ENCODE data around the gene SRMS. TPM values are rescaled to one million over a fixed set of nuclear protein-coding genes. Genes with fewer than 3 reads are reported as not detected.
A peak's percentile ranks its signal among the peaks of the same experiment; 100 is the strongest.

SRMS gene
- total RNA-seq, 1 experiment from 2014 or later: 3.2 TPM

- no peak for TF ChIP-seq REST (IDR thresholded peaks at IDR 0.05; ENCODE audit: low read depth)
- TF ChIP-seq ZFX (IDR thresholded peaks at IDR 0.05): peak; percentile 66; the same call in 1 of the 2 replicates
- peak; percentile 95 for TF ChIP-seq POLR2AphosphoS5 (IDR thresholded peaks at IDR 0.05; ENCODE audit: low read depth, low read length)
Measured at GRCh38 chr20:63520504-63520933, 27.0 kb downstream of the SRMS start, which contains the start of gene PPDPF (continued).

GRCh38 chr20:63519668-63520503, 27.7 kb downstream of the SRMS start:
- DNase-seq (ENCODE audit: low read depth, low spot score): no peak
- ChIA-PET RAD21 (ENCODE audit: low non-redundant PET in 1 of 2, low total read pairs in 2 of 2, uncharacterized antibody in 2 of 2, unreplicated experiment in 2 of 2) (interaction anchor here (0.6 to 1.0 kb wide), 3 partner anchors 11 to 36 kb away, joined by 3 read pairs; no protein-coding TSS in a partner anchor), CTCF (interaction anchor here (1.0 to 1.9 kb wide), 3 partner anchors 17 to 454 kb away, joined by 4 to 9 read pairs (median 5); partner anchors contain the start of gene PTK6), POLR2A (interaction anchor here (0.6 to 2.1 kb wide), 5 partner anchors 11 to 25 kb away, joined by 3 to 10 read pairs (median 7); partner anchors contain the start of gene PTK6)
- H3K9me3 ChIP-seq (ENCODE audit: control insufficient read depth in 1 of 2, insufficient read depth in 1 of 2, low read depth in 1 of 2, low read length in 2 of 2): peaks cover 5 to 7% of the 10 kb centered on the region in 2 experiments; a peak in 2 of 4 replicates
- intact Hi-C loops (cut with micrococcal nuclease): no loop called here
- peaks cover 6 to 24% of the 10 kb centered on the region in 2 experiments for H3K36me3 ChIP-seq (ENCODE audit: control insufficient read depth in 1 of 2, insufficient read depth in 2 of 2, low read length in 2 of 2)
- no peaks in the 10 kb centered on the region for H3K27me3 ChIP-seq (ENCODE audit: insufficient read depth, low read length)
- H3K4me3 ChIP-seq (replicated peaks in 1 of 2; ENCODE audit: low read depth in 1 of 2, low read length in 2 of 2): peak overlapping the region; percentile 89 to 97
- peak; percentile 69 for ATAC-seq
- peak overlapping the region; percentile 93 for H3K4me2 ChIP-seq (ENCODE audit: low read length)
- TSS peak; percentile 77 for BruUV-seq (replicated peaks)
- no peaks in the 10 kb centered on the region for H3K9me2 ChIP-seq (ENCODE audit: insufficient read depth)
- H2AFZ ChIP-seq (ENCODE audit: low read depth, low read length, poor library complexity, severe bottlenecking): peak overlapping the region; percentile 26
- H4K20me1 ChIP-seq (ENCODE audit: insufficient read depth): no peaks in the 10 kb centered on the region
- H3K4me1 ChIP-seq (ENCODE audit: control insufficient read depth in 1 of 2, insufficient read depth in 2 of 2, low read length in 2 of 2): peaks cover 5 to 35% of the 10 kb centered on the region in 2 experiments; a peak in 3 of 4 replicates
- peak overlapping the region; percentile 98 for H3K27ac ChIP-seq (ENCODE audit: low read depth, low read length)
- peak overlapping the region; percentile 94 for H3K9ac ChIP-seq (ENCODE audit: low read length)
- peaks cover 21% of the 10 kb centered on the region for H3K79me2 ChIP-seq (ENCODE audit: insufficient read depth, low read length)
- no peak for TF ChIP-seq FOSL1 (IDR thresholded peaks at IDR 0.05; ENCODE audit: low read depth)
- TF ChIP-seq CTCF (IDR thresholded peaks at IDR 0.05 in 2 of 3, conservative IDR thresholded peaks at IDR 0.05 in 1 of 3; ENCODE audit: borderline replicate concordance in 1 of 3, insufficient read depth in 1 of 3, low read depth in 2 of 3, low read length in 2 of 3): peak in 1 of 3 experiments; percentile 22; a peak in 1 of 6 replicates
- no peak for TF ChIP-seq ZFX (IDR thresholded peaks at IDR 0.05)
- no peak for TF ChIP-seq REST (IDR thresholded peaks at IDR 0.05; ENCODE audit: low read depth)
- TF ChIP-seq ATF3 (IDR thresholded peaks at IDR 0.05): no peak
- no peak for TF ChIP-seq EZH2phosphoT487 (IDR thresholded peaks at IDR 0.05; ENCODE audit: borderline replicate concordance)
- no peak for TF ChIP-seq CEBPB (IDR thresholded peaks at IDR 0.05; ENCODE audit: low read depth)
- no peak for TF ChIP-seq TCF7L2 (IDR thresholded peaks at IDR 0.05; ENCODE audit: borderline replicate concordance, extremely low read depth, insufficient read depth, insufficient read length)
- TF ChIP-seq SRF (IDR thresholded peaks at IDR 0.05; ENCODE audit: low read depth): no peak
- TF ChIP-seq MAX (IDR thresholded peaks at IDR 0.05): peak; percentile 26; the same call in 1 of the 2 replicates
- peak; percentile 22 for TF ChIP-seq POLR2AphosphoS5 (IDR thresholded peaks at IDR 0.05; ENCODE audit: low read depth, low read length)
